ENCODE measurements around the gene CLASP1.

- TF ChIP-seq CTCF (IDR thresholded peaks at IDR 0.05; ENCODE audit: extremely low read depth in 1 of 2, insufficient read depth in 1 of 2, low read depth in 1 of 2, low read length in 2 of 2) (no peak), MAX (IDR thresholded peaks at IDR 0.05; ENCODE audit: insufficient read depth, insufficient read length) (no peak), EZH2 (IDR thresholded peaks at IDR 0.05; ENCODE audit: borderline replicate concordance, low read depth, low read length, severe bottlenecking) (no peak), JUN (IDR thresholded peaks at IDR 0.05; ENCODE audit: borderline replicate concordance, insufficient read depth, insufficient read length, low read depth) (no peak), POLR2A (IDR thresholded peaks at IDR 0.05; ENCODE audit: low read depth, low read length) (no peak), POLR2AphosphoS5 (IDR thresholded peaks at IDR 0.05; ENCODE audit: insufficient read depth, low read depth, low read length) (no peak)
Observed at GRCh38 chr2:121382744-121383143, 266.5 kb downstream of the CLASP1 start.

All from endothelial cell of umbilical vein (primary cell).